ENCODE results near the gene ZDHHC11B. TPM values are rescaled to one million over a fixed set of nuclear protein-coding genes. Genes with fewer than 3 reads are reported as not detected.

The ZDHHC11B gene
- total and polyA plus RNA-seq, 2 of the 13 experiments (the other 11 are each of a cell fraction or from before 2014, with no cell fraction given) = 0.11 to 0.12 TPM

GRCh38 chr5:673161-673830 lies 111.2 kb downstream of the ZDHHC11B start (continued):
- TF ChIP-seq ZNF276 (CRISPR knock-in tag; IDR thresholded peaks at IDR 0.05; ENCODE audit: low read depth) = no peak
- no peak for TF ChIP-seq CBX5 (CRISPR knock-in tag; IDR thresholded peaks at IDR 0.05; ENCODE audit: borderline replicate concordance)
- TF ChIP-seq PHF8 (CRISPR knock-in tag; IDR thresholded peaks at IDR 0.05) = no peak
- TF ChIP-seq ZNF446 (CRISPR knock-in tag; IDR thresholded peaks at IDR 0.05) = no peak
- 0 out of 2 replicates have a peak, but pooled peaks have one; percentile 10 for TF ChIP-seq ZNF234 (CRISPR knock-in tag; conservative IDR thresholded peaks at IDR 0.05)
- TF ChIP-seq ZNF550 (CRISPR knock-in tag; IDR thresholded peaks at IDR 0.05; ENCODE audit: borderline replicate concordance) = no peak
- TF ChIP-seq HOXA7 (CRISPR knock-in tag; IDR thresholded peaks at IDR 0.05) = no peak
- TF ChIP-seq U2AF2 (IDR thresholded peaks at IDR 0.05; ENCODE audit: low read depth, low read length) = no peak
- TF ChIP-seq MTA3 (CRISPR knock-in tag; IDR thresholded peaks at IDR 0.05) = no peak
- TF ChIP-seq, protein P1, sequence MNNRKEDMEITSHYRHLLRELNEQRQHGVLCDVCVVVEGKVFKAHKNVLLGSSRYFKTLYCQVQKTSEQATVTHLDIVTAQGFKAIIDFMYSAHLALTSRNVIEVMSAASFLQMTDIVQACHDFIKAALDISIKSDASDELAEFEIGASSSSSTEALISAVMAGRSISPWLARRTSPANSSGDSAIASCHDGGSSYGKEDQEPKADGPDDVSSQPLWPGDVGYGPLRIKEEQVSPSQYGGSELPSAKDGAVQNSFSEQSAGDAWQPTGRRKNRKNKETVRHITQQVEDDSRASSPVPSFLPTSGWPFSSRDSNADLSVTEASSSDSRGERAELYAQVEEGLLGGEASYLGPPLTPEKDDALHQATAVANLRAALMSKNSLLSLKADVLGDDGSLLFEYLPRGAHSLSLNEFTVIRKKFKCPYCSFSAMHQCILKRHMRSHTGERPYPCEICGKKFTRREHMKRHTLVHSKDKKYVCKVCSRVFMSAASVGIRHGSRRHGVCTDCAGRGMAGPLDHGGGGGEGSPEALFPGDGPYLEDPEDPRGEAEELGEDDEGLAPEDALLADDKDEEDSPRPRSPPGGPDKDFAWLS (CRISPR knock-in tag; IDR thresholded peaks at IDR 0.05; ENCODE audit: borderline replicate concordance) = no peak
- TF ChIP-seq ZFX (CRISPR knock-in tag; IDR thresholded peaks at IDR 0.05; ENCODE audit: low read depth) = no peak
- TF ChIP-seq EEA1 (CRISPR knock-in tag; IDR thresholded peaks at IDR 0.05; ENCODE audit: borderline replicate concordance) = no peak
- TF ChIP-seq HNRNPK (IDR thresholded peaks at IDR 0.05; ENCODE audit: low read depth, low read length, poor library complexity, severe bottlenecking) = peak; percentile 20
- no peak for TF ChIP-seq CEBPB (IDR thresholded peaks at IDR 0.05; ENCODE audit: borderline replicate concordance, low read depth, low read length)
- no peak for TF ChIP-seq ZNF670 (CRISPR knock-in tag; IDR thresholded peaks at IDR 0.05; ENCODE audit: borderline replicate concordance)
- no peak for TF ChIP-seq FOSL1 (CRISPR knock-in tag; IDR thresholded peaks at IDR 0.05; ENCODE audit: borderline replicate concordance)
- TF ChIP-seq ESRRA (CRISPR knock-in tag; IDR thresholded peaks at IDR 0.05; ENCODE audit: low read depth) = no peak
- no peak for TF ChIP-seq ATF1 (CRISPR knock-in tag; IDR thresholded peaks at IDR 0.05)
- TF ChIP-seq ZNF768 (CRISPR knock-in tag; IDR thresholded peaks at IDR 0.05) = no peak
- 0 out of 2 replicates have a peak, but pooled peaks have one; percentile 10 for TF ChIP-seq POLR2G (IDR thresholded peaks at IDR 0.05; ENCODE audit: low read depth, low read length)
